Measurements from ENCODE around the gene KLHL29. TPM values are rescaled to one million over a fixed set of nuclear protein-coding genes. Genes with fewer than 3 reads are reported as not detected.

KLHL29 gene
- total RNA-seq, 2 donors from 2014 or later: 2.0 to 2.9 TPM

DNA sequence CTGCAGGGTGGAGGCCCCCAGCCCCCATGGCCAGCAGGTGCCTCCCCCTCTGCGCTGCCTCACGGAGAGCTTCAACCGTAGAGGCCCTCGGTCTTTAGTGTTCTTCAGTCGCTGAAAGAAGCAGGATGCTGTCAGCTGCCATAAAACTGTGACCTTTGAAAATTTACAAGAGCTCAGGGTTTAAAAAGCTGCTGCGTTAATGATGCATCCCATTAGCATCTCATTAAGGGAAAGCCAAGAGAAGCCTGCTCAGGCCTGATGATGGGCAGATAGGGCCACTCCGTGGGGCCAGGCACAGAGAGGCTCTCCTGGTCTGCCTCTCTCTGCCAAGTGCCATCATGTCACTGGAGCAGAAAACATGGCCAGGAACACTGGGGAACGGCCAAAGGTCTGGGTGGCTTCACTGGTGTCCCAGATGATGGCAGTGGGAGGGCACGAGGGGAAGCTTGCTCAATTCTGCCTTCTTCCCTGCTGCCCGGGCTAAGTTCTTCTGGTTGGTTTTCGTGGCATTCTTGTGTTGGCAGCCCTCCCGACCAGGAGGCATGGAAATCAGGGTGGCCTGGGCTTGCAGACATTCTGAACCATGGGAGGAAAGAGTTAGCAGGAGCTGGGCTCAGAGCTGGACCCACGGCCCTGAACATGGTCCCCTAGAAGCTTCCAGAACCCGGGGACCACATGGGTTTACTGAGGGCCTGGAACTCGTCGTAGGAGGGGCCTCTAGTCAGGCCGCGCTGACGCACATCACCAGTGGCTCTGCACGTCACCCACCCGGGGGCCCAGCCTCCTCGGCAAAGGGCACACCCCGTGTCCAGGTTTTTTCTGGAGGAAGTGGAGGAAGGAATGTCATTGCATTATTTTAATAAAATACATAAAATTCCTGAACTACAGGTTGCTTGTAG is 250.7 kb downstream of the KLHL29 start:
- Histone ChIP-seq H3K4me1 (no peaks in the 10 kb centered on the region), H3K36me3 (no peaks in the 10 kb centered on the region), H3K27ac (no peak overlapping the region), H3K4me3 (no peak overlapping the region), H3K9ac (ENCODE audit: low read depth in 2 of 2, low read length in 2 of 2) (no peak overlapping the region), H3K27me3 (no peaks in the 10 kb centered on the region), H3K9me3 (no peaks in the 10 kb centered on the region)
- DNase-seq: no peak
- TF ChIP-seq, protein P1, sequence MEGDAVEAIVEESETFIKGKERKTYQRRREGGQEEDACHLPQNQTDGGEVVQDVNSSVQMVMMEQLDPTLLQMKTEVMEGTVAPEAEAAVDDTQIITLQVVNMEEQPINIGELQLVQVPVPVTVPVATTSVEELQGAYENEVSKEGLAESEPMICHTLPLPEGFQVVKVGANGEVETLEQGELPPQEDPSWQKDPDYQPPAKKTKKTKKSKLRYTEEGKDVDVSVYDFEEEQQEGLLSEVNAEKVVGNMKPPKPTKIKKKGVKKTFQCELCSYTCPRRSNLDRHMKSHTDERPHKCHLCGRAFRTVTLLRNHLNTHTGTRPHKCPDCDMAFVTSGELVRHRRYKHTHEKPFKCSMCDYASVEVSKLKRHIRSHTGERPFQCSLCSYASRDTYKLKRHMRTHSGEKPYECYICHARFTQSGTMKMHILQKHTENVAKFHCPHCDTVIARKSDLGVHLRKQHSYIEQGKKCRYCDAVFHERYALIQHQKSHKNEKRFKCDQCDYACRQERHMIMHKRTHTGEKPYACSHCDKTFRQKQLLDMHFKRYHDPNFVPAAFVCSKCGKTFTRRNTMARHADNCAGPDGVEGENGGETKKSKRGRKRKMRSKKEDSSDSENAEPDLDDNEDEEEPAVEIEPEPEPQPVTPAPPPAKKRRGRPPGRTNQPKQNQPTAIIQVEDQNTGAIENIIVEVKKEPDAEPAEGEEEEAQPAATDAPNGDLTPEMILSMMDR (IDR thresholded peaks at IDR 0.05): no peak
- intact Hi-C loops (cut with DNase I): no loop called here

- Histone ChIP-seq H3K27me3 (no peaks in the 10 kb centered on the region), H3K9ac (ENCODE audit: low read depth in 2 of 2, low read length in 2 of 2) (no peak overlapping the region), H3K27ac (no peak overlapping the region), H3K4me1 (no peaks in the 10 kb centered on the region), H3K36me3 (no peaks in the 10 kb centered on the region), H3K4me3 (no peak overlapping the region), H3K9me3 (no peaks in the 10 kb centered on the region)
- intact Hi-C loops (cut with DNase I): no loop called here
- TF ChIP-seq, protein P1 (IDR thresholded peaks at IDR 0.05): no peak
- no peak for DNase-seq
Observed at GRCh38 chr2:23636426-23636825, 251.4 kb downstream of the KLHL29 start.

- no peak for DNase-seq
- H3K27ac ChIP-seq: no peak overlapping the region
- intact Hi-C loops (cut with DNase I): no loop called here
Observed at GRCh38 chr2:23637011-23637778, 252.2 kb downstream of the KLHL29 start.

DNA sequence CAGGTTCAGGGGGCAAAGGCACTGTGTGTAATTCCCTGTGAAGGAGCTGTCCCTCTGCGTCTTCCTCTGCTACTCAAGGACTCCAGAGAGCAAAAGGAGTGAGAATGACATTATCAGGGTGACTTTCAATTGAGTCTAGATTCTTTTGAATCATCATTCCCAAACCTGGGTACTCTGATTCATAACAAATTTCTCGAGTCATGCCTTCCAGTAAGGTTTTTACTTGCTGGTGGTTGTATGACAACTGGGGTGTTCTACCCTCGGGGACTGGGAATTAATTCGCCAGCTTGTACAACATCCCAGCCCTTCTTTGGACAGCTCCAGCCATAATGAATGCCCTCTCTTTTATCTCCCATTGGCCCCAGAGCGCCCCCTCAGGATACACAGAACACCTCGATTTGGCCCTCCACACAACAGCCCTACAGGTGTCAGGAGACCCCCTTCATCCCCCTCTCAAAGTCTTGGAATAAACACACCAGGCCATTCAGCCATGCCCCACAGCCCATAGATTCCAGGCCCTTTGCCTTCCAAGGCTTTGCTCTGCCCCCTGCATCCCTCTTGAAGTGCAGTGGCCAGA is 254.5 kb downstream of the KLHL29 start:
- Histone ChIP-seq H3K9ac (ENCODE audit: low read depth in 2 of 2, low read length in 2 of 2) (no peak overlapping the region), H3K27me3 (no peaks in the 10 kb centered on the region), H3K9me3 (no peaks in the 10 kb centered on the region), H3K36me3 (no peaks in the 10 kb centered on the region), H3K4me1 (no peaks in the 10 kb centered on the region), H3K27ac (no peak overlapping the region), H3K4me3 (no peak overlapping the region)
- DNase-seq: no peak
- intact Hi-C loops (cut with DNase I): no loop called here
- TF ChIP-seq, protein P1 (IDR thresholded peaks at IDR 0.05): no peak

More at GRCh38 chr2:23637011-23637778, 252.2 kb downstream of the KLHL29 start:
- H3K4me1 ChIP-seq: no peaks in the 10 kb centered on the region
- TF ChIP-seq, protein P1 (IDR thresholded peaks at IDR 0.05): no peak
- no peaks in the 10 kb centered on the region for H3K27me3 ChIP-seq
- no peak overlapping the region for H3K4me3 ChIP-seq
- no peaks in the 10 kb centered on the region for H3K9me3 ChIP-seq
- no peaks in the 10 kb centered on the region for H3K36me3 ChIP-seq
- no peak overlapping the region for H3K9ac ChIP-seq (ENCODE audit: low read depth in 2 of 2, low read length in 2 of 2)

GRCh38 chr2:23640711-23641110 is 255.7 kb downstream of the KLHL29 start:
- Histone ChIP-seq H3K9ac (ENCODE audit: low read depth in 2 of 2, low read length in 2 of 2) (no peak overlapping the region), H3K9me3 (no peaks in the 10 kb centered on the region), H3K27ac (no peak overlapping the region), H3K27me3 (no peaks in the 10 kb centered on the region), H3K4me1 (no peaks in the 10 kb centered on the region), H3K4me3 (no peak overlapping the region), H3K36me3 (no peaks in the 10 kb centered on the region)
- intact Hi-C loops (cut with DNase I): no loop called here
- TF ChIP-seq, protein P1 (IDR thresholded peaks at IDR 0.05): no peak
- no peak for DNase-seq

All from colonic mucosa (tissue), 4 donors.